Measurements from ENCODE around the gene SLC22A15.
"Not testable (repeated sequence)": the region's sequence is repeated elsewhere in the genome, so short reads cannot be mapped to it uniquely, and the experiment has no call there.

The SLC22A15 gene

GRCh38 chr1:115980998-115981993 is 5.0 kb downstream of the SLC22A15 start:
- no peak for DNase-seq (ENCODE audit: low read depth in 2 of 2)

- no peak for DNase-seq (ENCODE audit: low read depth in 2 of 2)
Observed at GRCh38 chr1:115982400-115982799, 6.1 kb downstream of the SLC22A15 start.

- no peak for DNase-seq (ENCODE audit: low read depth in 2 of 2)
Observed at GRCh38 chr1:115983584-115983983, 7.3 kb downstream of the SLC22A15 start.

GRCh38 chr1:115987623-115988022 is 11.3 kb downstream of the SLC22A15 start:
- DNase-seq (ENCODE audit: low read depth in 2 of 2) = no peak

GRCh38 chr1:115988953-115989352 is 12.6 kb downstream of the SLC22A15 start:
- DNase-seq (ENCODE audit: low read depth in 2 of 2) = no peak

- DNase-seq (ENCODE audit: low read depth in 2 of 2) = no peak
Observed at GRCh38 chr1:115989699-115990098, 13.4 kb downstream of the SLC22A15 start.

- DNase-seq (ENCODE audit: low read depth in 2 of 2) = no peak
Observed at GRCh38 chr1:115991909-115992308, 15.6 kb downstream of the SLC22A15 start.

- not testable (repeated sequence) for DNase-seq (ENCODE audit: low read depth in 2 of 2)
Observed at GRCh38 chr1:115997921-115998320, 21.6 kb downstream of the SLC22A15 start.

- DNase-seq (ENCODE audit: low read depth in 2 of 2) = no peak
Observed at GRCh38 chr1:116001739-116002487, 25.6 kb downstream of the SLC22A15 start.

- no peak for DNase-seq (ENCODE audit: low read depth in 2 of 2)
Observed at GRCh38 chr1:116002781-116003420, 26.6 kb downstream of the SLC22A15 start.

GRCh38 chr1:116003823-116004222 is 27.5 kb downstream of the SLC22A15 start:
- no peak for DNase-seq (ENCODE audit: low read depth in 2 of 2)

- no peak for DNase-seq (ENCODE audit: low read depth in 2 of 2)
Observed at GRCh38 chr1:116006486-116006964, 30.2 kb downstream of the SLC22A15 start.

GRCh38 chr1:116008656-116009390 is 32.5 kb downstream of the SLC22A15 start:
- no peak for DNase-seq (ENCODE audit: low read depth in 2 of 2)

GRCh38 chr1:116012716-116013115 is 36.4 kb downstream of the SLC22A15 start:
- no peak for DNase-seq (ENCODE audit: low read depth in 2 of 2)

GRCh38 chr1:116015679-116016078 is 39.4 kb downstream of the SLC22A15 start:
- DNase-seq (ENCODE audit: low read depth in 2 of 2) = no peak

- no peak for DNase-seq (ENCODE audit: low read depth in 2 of 2)
Observed at GRCh38 chr1:116018007-116018406, 41.7 kb downstream of the SLC22A15 start.

- no peak for DNase-seq (ENCODE audit: low read depth in 2 of 2)
Observed at GRCh38 chr1:116019653-116020253, 43.4 kb downstream of the SLC22A15 start.

GRCh38 chr1:116020668-116021272 is 44.5 kb downstream of the SLC22A15 start:
- peak in 1 of 2 donors; percentile 8 for DNase-seq (ENCODE audit: low read depth in 2 of 2)

GRCh38 chr1:116024626-116025025 is 48.3 kb downstream of the SLC22A15 start:
- no peak for DNase-seq (ENCODE audit: low read depth in 2 of 2)

GRCh38 chr1:116026631-116027030 is 50.3 kb downstream of the SLC22A15 start:
- DNase-seq (ENCODE audit: low read depth in 2 of 2) = no peak

All from stimulated activated CD8-positive, alpha-beta memory T cell treated with anti-CD3 and anti-CD28 coated beads, Interleukin-7, amount 100 ng/mL, for 1 hour (primary cell).